ENCODE measurements around the gene TEX13D. TPM values are rescaled to one million over a fixed set of nuclear protein-coding genes. Genes with fewer than 3 reads are reported as not detected.

TEX13D gene
- total RNA-seq, 2 experiments from 2014 or later = 0.10 TPM; not detected in 1

- H3K4me1 Mint-ChIP-seq (ENCODE audit: low read depth) = peaks cover 30% of the 10 kb centered on the region
- CTCF ChIA-PET = interaction anchor here (1.2 to 1.6 kb wide), 4 partner anchors 10 to 138 kb away, joined by 3 to 5 read pairs (median 4); no protein-coding TSS in a partner anchor
- H3K27ac Mint-ChIP-seq = peak overlapping the region; percentile 98
- DNase-seq = no peak
- peaks cover 1% of the 10 kb centered on the region for H3K36me3 Mint-ChIP-seq
- H3K9me3 Mint-ChIP-seq = no peaks in the 10 kb centered on the region
- intact Hi-C loops (cut with micrococcal nuclease) = loop anchor here (5.0 to 10.0 kb wide), 3 partner anchors 67 to 472 kb away; no protein-coding TSS in a partner anchor
- peak overlapping the region; percentile 87 for H3K4me3 Mint-ChIP-seq
- H3K27me3 Mint-ChIP-seq = no peaks in the 10 kb centered on the region
- POLR2A ChIA-PET = interaction anchor here (1.6 to 7.6 kb wide), 3 partner anchors 10 to 132 kb away, joined by 7 to 55 read pairs (median 10); no protein-coding TSS in a partner anchor
Measured at GRCh38 chrX:124348885-124349453, 16.5 kb downstream of the TEX13D start.

- no peaks in the 10 kb centered on the region for H3K27me3 Mint-ChIP-seq
- CTCF ChIA-PET = interaction anchor here (0.8 kb wide), 1 partner anchor 14 kb away, joined by 3 read pairs; no protein-coding TSS in a partner anchor
- H3K36me3 Mint-ChIP-seq = peaks cover 5% of the 10 kb centered on the region
- intact Hi-C loops (cut with micrococcal nuclease) = no loop called here
- peak overlapping the region; percentile 84 for H3K27ac Mint-ChIP-seq
- POLR2A ChIA-PET = interaction anchor here (1.5 kb wide), 1 partner anchor 9 kb away, joined by 6 read pairs; the partner anchor contains the start of gene SH2D1A
- no peaks in the 10 kb centered on the region for H3K9me3 Mint-ChIP-seq
- H3K4me3 Mint-ChIP-seq = peak overlapping the region; percentile 72
- no peak for DNase-seq
- peaks cover 44% of the 10 kb centered on the region for H3K4me1 Mint-ChIP-seq (ENCODE audit: low read depth)
Measured at GRCh38 chrX:124354648-124355047, 22.2 kb downstream of the TEX13D start.

DNA sequence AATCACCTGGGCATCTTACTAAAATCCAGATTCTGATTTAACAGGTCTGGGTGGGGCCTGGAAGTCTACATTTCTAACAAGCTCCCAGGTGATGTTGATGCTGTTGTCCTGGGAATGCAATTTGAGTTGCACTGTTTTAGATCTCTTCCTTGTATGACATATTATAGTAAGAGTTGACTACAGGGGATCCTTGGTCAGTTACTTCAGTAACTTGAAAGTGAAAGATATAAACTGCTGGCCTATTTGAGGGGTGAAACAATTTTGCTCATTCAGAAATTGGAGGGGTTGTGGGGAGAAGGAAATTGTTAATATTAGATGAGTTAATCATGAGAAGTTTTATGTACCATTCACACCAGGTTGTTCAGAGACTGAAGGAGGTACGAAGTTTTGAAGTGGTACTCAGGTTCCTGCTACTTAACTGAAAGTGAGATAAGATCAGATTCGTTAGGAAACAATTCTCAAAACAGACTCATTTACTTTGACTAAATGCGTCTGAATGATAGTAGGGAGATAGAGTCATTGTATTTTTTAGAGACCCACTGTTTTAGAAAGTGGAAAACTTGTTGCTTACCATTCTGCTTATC lies 26.4 kb downstream of the TEX13D start:
- H3K4me3 Mint-ChIP-seq = peak overlapping the region; percentile 77
- H3K27ac Mint-ChIP-seq = peak overlapping the region; percentile 93
- no peaks in the 10 kb centered on the region for H3K27me3 Mint-ChIP-seq
- CTCF ChIA-PET = interaction anchor here (0.6 to 2.0 kb wide), 3 partner anchors 11 to 23 kb away, joined by 3 to 5 read pairs (median 4); no protein-coding TSS in a partner anchor
- H3K4me1 Mint-ChIP-seq (ENCODE audit: low read depth) = peaks cover 54% of the 10 kb centered on the region
- peaks cover 9% of the 10 kb centered on the region for H3K36me3 Mint-ChIP-seq
- POLR2A ChIA-PET = interaction anchor here (0.7 to 2.6 kb wide), 2 partner anchors 11 to 396 kb away, joined by 3 to 10 read pairs; no protein-coding TSS in a partner anchor
- DNase-seq = no peak
- intact Hi-C loops (cut with micrococcal nuclease) = loop anchor here (1.0 to 2.0 kb wide), 2 partner anchors 12 to 16 kb away; no protein-coding TSS in a partner anchor
- H3K9me3 Mint-ChIP-seq = no peaks in the 10 kb centered on the region

GRCh38 chrX:124362072-124362471 lies 29.6 kb downstream of the TEX13D start:
- Mint-ChIP-seq H3K36me3 (peaks cover 6% of the 10 kb centered on the region), H3K4me1 (ENCODE audit: low read depth) (peaks cover 42% of the 10 kb centered on the region), H3K4me3 (no peak overlapping the region), H3K27me3 (no peaks in the 10 kb centered on the region), H3K9me3 (no peaks in the 10 kb centered on the region), H3K27ac (peak overlapping the region; percentile 83)
- DNase-seq = peak; percentile 46
- intact Hi-C loops (cut with micrococcal nuclease) = no loop called here
- ChIA-PET POLR2A (interaction anchor here (1.6 kb wide), 1 partner anchor 14 kb away, joined by 7 read pairs; no protein-coding TSS in a partner anchor), CTCF (interaction anchor here (0.8 kb wide), 1 partner anchor 16 kb away, joined by 3 read pairs; the partner anchor contains the start of gene SH2D1A)

GRCh38 chrX:124362761-124363160 lies 30.3 kb downstream of the TEX13D start:
- Mint-ChIP-seq H3K4me1 (ENCODE audit: low read depth) (peaks cover 42% of the 10 kb centered on the region), H3K4me3 (peak overlapping the region; percentile 42), H3K9me3 (no peaks in the 10 kb centered on the region), H3K27ac (peak overlapping the region; percentile 83), H3K36me3 (peaks cover 6% of the 10 kb centered on the region), H3K27me3 (no peaks in the 10 kb centered on the region)
- ChIA-PET POLR2A (interaction anchor here (0.5 to 1.6 kb wide), 2 partner anchors 15 to 190 kb away, joined by 3 to 7 read pairs; no protein-coding TSS in a partner anchor), CTCF (interaction anchor here (0.7 to 0.8 kb wide), 2 partner anchors 17 to 149 kb away, joined by 3 read pairs; partner anchors contain the start of gene SH2D1A)
- DNase-seq = no peak
- intact Hi-C loops (cut with micrococcal nuclease) = no loop called here

- intact Hi-C loops (cut with micrococcal nuclease) = no loop called here
- DNase-seq = no peak
- H3K36me3 Mint-ChIP-seq = peaks cover 19% of the 10 kb centered on the region
- H3K4me1 Mint-ChIP-seq (ENCODE audit: low read depth) = peaks cover 39% of the 10 kb centered on the region
- H3K9me3 Mint-ChIP-seq = no peaks in the 10 kb centered on the region
- H3K27me3 Mint-ChIP-seq = no peaks in the 10 kb centered on the region
- CTCF ChIA-PET = interaction anchor here (0.6 kb wide), 2 partner anchors 13 to 38 kb away, joined by 3 to 7 read pairs; no protein-coding TSS in a partner anchor
- H3K4me3 Mint-ChIP-seq = no peak overlapping the region
- POLR2A ChIA-PET = no interaction called here
- H3K27ac Mint-ChIP-seq = no peak overlapping the region
Measured at GRCh38 chrX:124369722-124370121, 37.3 kb downstream of the TEX13D start.

- DNase-seq = no peak
- Mint-ChIP-seq H3K4me3 (no peak overlapping the region), H3K9me3 (no peaks in the 10 kb centered on the region), H3K4me1 (ENCODE audit: low read depth) (peaks cover 31% of the 10 kb centered on the region), H3K27me3 (no peaks in the 10 kb centered on the region), H3K36me3 (peaks cover 18% of the 10 kb centered on the region), H3K27ac (no peak overlapping the region)
- ChIA-PET CTCF (interaction anchor here (0.6 to 0.7 kb wide), 2 partner anchors 10 to 242 kb away, joined by 3 read pairs; no protein-coding TSS in a partner anchor), POLR2A (interaction anchor here (0.6 kb wide), 1 partner anchor 406 kb away, joined by 4 read pairs; no protein-coding TSS in a partner anchor)
- intact Hi-C loops (cut with micrococcal nuclease) = no loop called here
Measured at GRCh38 chrX:124373348-124373747, 40.9 kb downstream of the TEX13D start.

GRCh38 chrX:124378643-124379042 lies 46.2 kb downstream of the TEX13D start:
- no peak for DNase-seq
- ChIA-PET CTCF (no interaction called here), POLR2A (no interaction called here)
- peaks cover 13% of the 10 kb centered on the region for H3K4me1 Mint-ChIP-seq (ENCODE audit: low read depth)
- H3K36me3 Mint-ChIP-seq = peaks cover 3% of the 10 kb centered on the region
- H3K27me3 Mint-ChIP-seq = no peaks in the 10 kb centered on the region
- intact Hi-C loops (cut with micrococcal nuclease) = no loop called here
- no peaks in the 10 kb centered on the region for H3K9me3 Mint-ChIP-seq
- H3K4me3 Mint-ChIP-seq = no peak overlapping the region
- H3K27ac Mint-ChIP-seq = no peak overlapping the region

GRCh38 chrX:124383354-124383753 lies 50.9 kb downstream of the TEX13D start:
- intact Hi-C loops (cut with micrococcal nuclease) = no loop called here

DNA sequence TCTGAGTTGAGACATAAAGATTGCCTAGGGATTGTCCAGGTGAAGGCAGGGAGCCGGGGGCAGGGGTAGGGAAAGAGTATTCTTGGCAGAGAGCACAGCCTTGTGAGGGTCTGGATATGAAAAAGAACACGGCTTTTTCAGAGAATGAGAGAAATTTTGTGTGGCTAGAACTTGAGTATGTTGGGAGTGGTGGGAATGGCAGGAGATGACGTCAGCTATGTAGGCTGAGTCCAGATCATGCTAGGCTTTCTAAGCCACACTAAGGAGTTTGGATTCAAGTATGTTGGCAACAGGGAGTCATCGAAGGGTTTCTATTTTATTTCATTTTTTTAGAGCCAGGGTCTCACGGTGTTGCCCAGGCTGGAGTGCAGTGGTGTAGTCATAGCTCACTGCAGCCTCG lies 53.9 kb downstream of the TEX13D start:
- Mint-ChIP-seq H3K4me3 (no peak overlapping the region), H3K4me1 (ENCODE audit: low read depth) (peaks cover 13% of the 10 kb centered on the region), H3K27ac (no peak overlapping the region), H3K36me3 (peaks cover 5% of the 10 kb centered on the region), H3K27me3 (no peaks in the 10 kb centered on the region), H3K9me3 (no peaks in the 10 kb centered on the region)
- ChIA-PET POLR2A (no interaction called here), CTCF (interaction anchor here (1.2 kb wide), 1 partner anchor 16 kb away, joined by 3 read pairs; no protein-coding TSS in a partner anchor)
- intact Hi-C loops (cut with micrococcal nuclease) = loop anchor here (5.0 kb wide), 1 partner anchor 746 kb away; no protein-coding TSS in a partner anchor
- DNase-seq = no peak

More at GRCh38 chrX:124383354-124383753, 50.9 kb downstream of the TEX13D start:
- peaks cover 14% of the 10 kb centered on the region for H3K4me1 Mint-ChIP-seq (ENCODE audit: low read depth)
- ChIA-PET CTCF (interaction anchor here (0.6 to 0.7 kb wide), 2 partner anchors 10 to 13 kb away, joined by 3 read pairs; no protein-coding TSS in a partner anchor), POLR2A (no interaction called here)
- H3K27me3 Mint-ChIP-seq = no peaks in the 10 kb centered on the region
- no peak overlapping the region for H3K4me3 Mint-ChIP-seq
- no peaks in the 10 kb centered on the region for H3K9me3 Mint-ChIP-seq
- H3K27ac Mint-ChIP-seq = no peak overlapping the region
- H3K36me3 Mint-ChIP-seq = peaks cover 5% of the 10 kb centered on the region
- no peak for DNase-seq
